PFSK-1 (cell line): Measurements from ENCODE around the gene TTC38.

ENCODE experiments used
- FOXP2 ChIP-seq: optimal IDR thresholded peaks from 2 replicates; pipeline ENCODE3; 2011; ENCODE audit warnings: borderline replicate concordance, control low read depth, inconsistent platforms; ENCODE audit not compliant: insufficient read depth; ENCODE audit errors: extremely low read length, extremely low read depth
- POLR2AphosphoS5 ChIP-seq: IDR thresholded peaks from 2 replicates; pipeline ENCODE4 v1.6.1; 2012; ENCODE audit warnings: low read depth, mild to moderate bottlenecking, control low read depth, low read length, moderate library complexity
- REST ChIP-seq, 2 experiments: IDR thresholded peaks; 2 replicates each; pipeline versions ENCODE4 v1.6.1 to v1.8.0; 2011 to 2012; ENCODE audit warnings: low read depth in 2 of 2, low read length in 2 of 2, control low read depth in 1 of 2, inconsistent platforms in 1 of 2, mild to moderate bottlenecking in 1 of 2, moderate library complexity in 1 of 2; ENCODE audit not compliant: insufficient read depth in 1 of 2
- SIN3A ChIP-seq: IDR thresholded peaks from 2 replicates; pipeline ENCODE4 v1.6.1; 2012; ENCODE audit warnings: mild to moderate bottlenecking, low read length, moderate library complexity, borderline replicate concordance; ENCODE audit not compliant: insufficient read depth

DNA sequence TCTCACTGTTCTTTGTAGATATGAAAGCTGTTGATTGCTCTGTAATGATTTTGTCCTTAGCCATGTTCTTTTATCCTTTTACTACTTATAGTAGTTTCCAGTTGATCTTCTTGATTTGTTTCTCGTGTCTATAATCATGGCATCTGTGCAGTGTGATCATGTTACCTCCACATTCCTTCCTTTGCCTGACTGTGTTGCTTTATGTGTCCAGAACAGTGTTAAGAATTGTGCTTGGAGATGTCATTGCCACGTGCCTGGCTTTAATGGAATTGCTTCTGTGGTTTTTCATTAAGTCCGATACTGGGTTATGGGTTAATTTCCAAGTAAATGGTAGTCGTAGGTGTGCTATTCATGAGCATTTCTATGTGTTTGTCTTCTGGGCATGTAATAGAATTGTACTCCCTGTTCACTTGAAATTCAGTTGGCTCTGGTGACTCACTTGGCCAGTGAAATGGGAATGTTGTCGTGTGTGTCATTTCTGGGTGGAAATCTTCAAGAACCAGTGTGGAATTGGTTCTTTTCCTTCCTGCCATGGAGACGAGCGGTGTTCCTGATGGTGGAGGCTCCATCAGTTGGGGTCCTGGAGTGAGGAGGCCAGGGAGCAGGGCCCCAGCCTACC is 35.6 kb downstream of the TTC38 start:
- TF ChIP-seq POLR2AphosphoS5 (no peak), REST (IDR thresholded peaks at IDR 0.05; ENCODE audit: insufficient read depth in 1 of 2, low read depth in 2 of 2, low read length in 2 of 2) (no peak), SIN3A (no peak), FOXP2 (no peak)
